ENCODE results near the gene PSMD11.

DNA sequence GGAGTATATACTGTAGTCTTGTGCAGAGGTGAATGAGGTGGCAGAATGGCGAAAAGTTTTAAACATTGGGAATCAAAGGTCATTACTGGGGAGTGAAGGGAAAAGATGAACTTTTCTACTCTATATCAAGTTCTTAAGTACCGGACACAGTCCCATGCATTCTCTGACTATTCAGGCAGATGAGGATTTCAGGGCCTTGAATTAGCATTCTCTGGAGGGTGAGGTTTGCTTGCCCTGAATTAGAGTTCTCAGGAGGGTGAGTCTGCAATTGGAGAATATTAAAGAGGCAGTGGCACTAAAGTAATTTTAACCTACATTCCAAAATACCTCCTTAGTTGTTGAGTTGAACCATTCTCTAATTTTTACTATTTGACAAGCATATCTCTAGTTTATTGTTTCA is 9.1 kb downstream of the PSMD11 start:
- TF ChIP-seq, protein P1, sequence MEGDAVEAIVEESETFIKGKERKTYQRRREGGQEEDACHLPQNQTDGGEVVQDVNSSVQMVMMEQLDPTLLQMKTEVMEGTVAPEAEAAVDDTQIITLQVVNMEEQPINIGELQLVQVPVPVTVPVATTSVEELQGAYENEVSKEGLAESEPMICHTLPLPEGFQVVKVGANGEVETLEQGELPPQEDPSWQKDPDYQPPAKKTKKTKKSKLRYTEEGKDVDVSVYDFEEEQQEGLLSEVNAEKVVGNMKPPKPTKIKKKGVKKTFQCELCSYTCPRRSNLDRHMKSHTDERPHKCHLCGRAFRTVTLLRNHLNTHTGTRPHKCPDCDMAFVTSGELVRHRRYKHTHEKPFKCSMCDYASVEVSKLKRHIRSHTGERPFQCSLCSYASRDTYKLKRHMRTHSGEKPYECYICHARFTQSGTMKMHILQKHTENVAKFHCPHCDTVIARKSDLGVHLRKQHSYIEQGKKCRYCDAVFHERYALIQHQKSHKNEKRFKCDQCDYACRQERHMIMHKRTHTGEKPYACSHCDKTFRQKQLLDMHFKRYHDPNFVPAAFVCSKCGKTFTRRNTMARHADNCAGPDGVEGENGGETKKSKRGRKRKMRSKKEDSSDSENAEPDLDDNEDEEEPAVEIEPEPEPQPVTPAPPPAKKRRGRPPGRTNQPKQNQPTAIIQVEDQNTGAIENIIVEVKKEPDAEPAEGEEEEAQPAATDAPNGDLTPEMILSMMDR (IDR thresholded peaks at IDR 0.05; ENCODE audit: low read length), result no peak
- no peak for TF ChIP-seq EZH2 (IDR thresholded peaks at IDR 0.05; ENCODE audit: borderline replicate concordance, low read length)

Measured in OCI-LY1 (cell line).